Parathyroid adenoma (tissue), 2 donors: Measurements from ENCODE around the gene PCED1B.
A peak's percentile ranks its signal among the peaks of the same experiment; 100 is the strongest.

ENCODE experiments used
- H2AFZ ChIP-seq: fragments of 300-600 bp; sonication (generic); one replicate; pipeline ENCODE4 v1.7.0; 2017; ENCODE audit warnings: antibody characterized with exemption, mild to moderate bottlenecking
- H3K27ac ChIP-seq: fragments of 300-600 bp; sonication (generic); one replicate; pipeline ENCODE4 v1.7.0; 2017
- H3K27me3 ChIP-seq: fragments of 300-600 bp; sonication (generic); one replicate; pipeline ENCODE4 v1.7.0; 2017; ENCODE audit warnings: low read length; ENCODE audit not compliant: control insufficient read depth, insufficient read depth
- H3K36me3 ChIP-seq: fragments of 300-600 bp; sonication (generic); one replicate; pipeline ENCODE4 v1.7.0; 2017; ENCODE audit warnings: low read length; ENCODE audit not compliant: control insufficient read depth, insufficient read depth
- H3K4me1 ChIP-seq: fragments of 300-600 bp; sonication (generic); one replicate; pipeline ENCODE4 v1.7.0; 2017; ENCODE audit warnings: control low read depth
- H3K4me2 ChIP-seq: fragments of 300-600 bp; sonication (generic); one replicate; pipeline ENCODE4 v1.7.0; 2017; ENCODE audit warnings: low read length
- H3K4me3 ChIP-seq: fragments of 300-600 bp; sonication (generic); one replicate; pipeline ENCODE4 v1.7.0; 2017; ENCODE audit warnings: low read depth, low read length
- H3K79me2 ChIP-seq: fragments of 300-600 bp; sonication (generic); one replicate; pipeline ENCODE4 v1.7.0; 2017; ENCODE audit warnings: control low read depth
- H3K9ac ChIP-seq: fragments of 300-600 bp; sonication (generic); one replicate; pipeline ENCODE4 v1.7.0; 2017; ENCODE audit warnings: mild to moderate bottlenecking
- H3K9me3 ChIP-seq: fragments of 300-600 bp; sonication (generic); one replicate; pipeline ENCODE4 v1.7.0; 2017; ENCODE audit warnings: low read length; ENCODE audit not compliant: control insufficient read depth
- TF ChIP-seq, protein P1 (sequence below): fragments of 300-600 bp; sonication (generic); IDR thresholded peaks from one replicate; pipeline ENCODE4 v1.7.0; 2017; ENCODE audit warnings: antibody characterized with exemption, mild to moderate bottlenecking
- donor health status: primary hyperparathyroidism.

PCED1B gene

DNA sequence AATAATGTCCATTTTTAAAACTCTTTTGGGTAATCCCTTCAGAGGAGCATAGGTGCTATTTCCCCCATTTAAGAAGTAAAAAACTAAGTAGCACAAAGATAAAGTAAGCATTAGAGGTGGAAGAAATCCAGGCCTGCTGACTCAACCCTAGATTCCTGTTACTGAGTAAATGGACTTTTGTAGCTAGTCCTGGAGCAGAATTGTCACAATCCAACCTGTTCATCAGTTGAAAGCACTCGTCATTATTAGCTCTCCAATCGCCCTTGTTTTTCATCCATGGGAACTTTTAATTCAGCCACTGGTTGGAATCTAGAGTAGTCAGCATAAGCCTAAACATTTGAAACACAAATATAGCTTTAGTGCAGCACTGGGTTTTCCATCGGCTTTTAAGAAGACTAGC lies 139.8 kb downstream of the PCED1B start:
- no peaks in the 10 kb centered on the region for H3K9me3 ChIP-seq
- no peaks in the 10 kb centered on the region for H3K79me2 ChIP-seq
- no peaks in the 10 kb centered on the region for H3K4me1 ChIP-seq
- no peak overlapping the region for H3K4me3 ChIP-seq
- H3K4me2 ChIP-seq: no peak overlapping the region
- no peak overlapping the region for H3K9ac ChIP-seq
- H3K27ac ChIP-seq: no peak overlapping the region
- no peaks in the 10 kb centered on the region for H3K36me3 ChIP-seq
- TF ChIP-seq, protein P1, sequence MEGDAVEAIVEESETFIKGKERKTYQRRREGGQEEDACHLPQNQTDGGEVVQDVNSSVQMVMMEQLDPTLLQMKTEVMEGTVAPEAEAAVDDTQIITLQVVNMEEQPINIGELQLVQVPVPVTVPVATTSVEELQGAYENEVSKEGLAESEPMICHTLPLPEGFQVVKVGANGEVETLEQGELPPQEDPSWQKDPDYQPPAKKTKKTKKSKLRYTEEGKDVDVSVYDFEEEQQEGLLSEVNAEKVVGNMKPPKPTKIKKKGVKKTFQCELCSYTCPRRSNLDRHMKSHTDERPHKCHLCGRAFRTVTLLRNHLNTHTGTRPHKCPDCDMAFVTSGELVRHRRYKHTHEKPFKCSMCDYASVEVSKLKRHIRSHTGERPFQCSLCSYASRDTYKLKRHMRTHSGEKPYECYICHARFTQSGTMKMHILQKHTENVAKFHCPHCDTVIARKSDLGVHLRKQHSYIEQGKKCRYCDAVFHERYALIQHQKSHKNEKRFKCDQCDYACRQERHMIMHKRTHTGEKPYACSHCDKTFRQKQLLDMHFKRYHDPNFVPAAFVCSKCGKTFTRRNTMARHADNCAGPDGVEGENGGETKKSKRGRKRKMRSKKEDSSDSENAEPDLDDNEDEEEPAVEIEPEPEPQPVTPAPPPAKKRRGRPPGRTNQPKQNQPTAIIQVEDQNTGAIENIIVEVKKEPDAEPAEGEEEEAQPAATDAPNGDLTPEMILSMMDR: no peak
- H3K27me3 ChIP-seq: no peaks in the 10 kb centered on the region
- H2AFZ ChIP-seq: no peak overlapping the region

DNA sequence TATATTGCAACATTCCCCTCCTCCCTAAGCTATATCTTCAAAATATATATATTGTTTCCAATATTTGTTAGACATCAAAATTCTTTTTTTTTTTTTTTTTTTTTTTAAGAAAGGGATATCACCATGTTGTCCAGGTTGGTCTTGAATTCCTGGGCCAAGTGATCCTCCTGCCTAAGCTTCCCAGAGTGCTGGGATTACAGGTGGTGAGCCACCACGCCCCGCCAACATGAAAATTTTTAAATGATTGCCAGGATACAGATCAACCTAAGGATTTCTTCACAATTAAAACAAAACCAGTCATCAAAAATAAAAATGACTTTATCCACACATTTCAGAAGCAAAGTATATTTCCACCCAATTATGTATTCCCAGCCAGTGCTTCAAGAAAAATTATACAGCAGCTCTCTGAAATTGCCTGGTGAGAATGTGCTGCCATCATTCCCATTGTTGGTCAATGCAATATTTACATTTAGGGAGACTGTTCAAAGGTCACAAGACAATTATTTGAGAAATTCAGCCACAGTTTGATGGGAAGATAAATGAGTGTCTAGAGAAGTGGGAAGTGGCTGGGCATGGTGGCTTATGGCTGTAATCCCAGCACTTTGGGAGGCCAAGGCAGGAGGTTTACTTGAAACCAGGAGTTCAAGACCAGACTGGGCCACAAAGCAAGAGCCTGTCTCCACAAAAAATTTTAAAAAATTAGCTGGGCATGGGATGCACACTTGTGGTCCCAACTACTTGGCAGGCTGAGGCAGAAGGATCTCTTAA lies 142.0 kb downstream of the PCED1B start:
- no peaks in the 10 kb centered on the region for H3K27me3 ChIP-seq
- no peaks in the 10 kb centered on the region for H3K4me1 ChIP-seq
- no peak overlapping the region for H3K4me2 ChIP-seq
- no peaks in the 10 kb centered on the region for H3K36me3 ChIP-seq
- H3K9ac ChIP-seq: no peak overlapping the region
- H3K79me2 ChIP-seq: no peaks in the 10 kb centered on the region
- H3K9me3 ChIP-seq: no peaks in the 10 kb centered on the region
- H3K27ac ChIP-seq: no peak overlapping the region
- no peak overlapping the region for H2AFZ ChIP-seq
- TF ChIP-seq, protein P1: no peak
- no peak overlapping the region for H3K4me3 ChIP-seq

DNA sequence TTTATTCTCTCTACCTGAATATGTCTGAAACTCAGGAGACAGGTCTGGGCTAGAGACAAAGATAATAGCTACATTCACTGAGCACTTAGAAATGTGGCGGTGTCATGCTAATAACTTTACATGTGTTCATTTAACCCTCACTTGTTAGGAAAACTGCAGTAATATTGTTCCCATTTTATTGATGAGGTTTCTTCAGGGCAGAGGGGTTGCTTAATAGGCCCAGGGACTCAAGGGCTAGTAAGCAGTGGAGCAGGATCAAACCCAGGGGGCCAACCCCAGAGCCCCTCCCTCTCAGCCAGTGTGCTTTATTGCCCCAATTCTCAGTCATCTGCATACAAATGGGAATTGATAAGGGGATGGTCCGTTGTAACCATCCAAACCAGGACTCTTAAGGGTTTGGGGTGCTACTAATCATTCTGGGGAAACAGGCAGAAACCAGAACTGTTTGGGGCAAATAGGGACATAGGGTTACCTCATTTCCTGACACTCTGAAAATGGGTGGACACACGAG lies 143.2 kb downstream of the PCED1B start:
- Histone ChIP-seq H3K9ac (no peak overlapping the region), H3K79me2 (no peaks in the 10 kb centered on the region), H3K27ac (no peak overlapping the region), H3K4me1 (no peaks in the 10 kb centered on the region), H2AFZ (peak overlapping the region; percentile 47), H3K4me3 (no peak overlapping the region), H3K27me3 (no peaks in the 10 kb centered on the region), H3K9me3 (no peaks in the 10 kb centered on the region), H3K4me2 (no peak overlapping the region), H3K36me3 (no peaks in the 10 kb centered on the region)
- TF ChIP-seq, protein P1: no peak

GRCh38 chr12:47223031-47223847 lies 143.8 kb downstream of the PCED1B start:
- no peak overlapping the region for H3K4me3 ChIP-seq

More at GRCh38 chr12:47223031-47223847, 143.8 kb downstream of the PCED1B start:
- H3K4me1 ChIP-seq: no peaks in the 10 kb centered on the region
- H3K27ac ChIP-seq: no peak overlapping the region
- no peaks in the 10 kb centered on the region for H3K9me3 ChIP-seq
- H3K9ac ChIP-seq: no peak overlapping the region
- no peak overlapping the region for H3K4me2 ChIP-seq
- no peaks in the 10 kb centered on the region for H3K79me2 ChIP-seq
- peak overlapping the region; percentile 47 for H2AFZ ChIP-seq
- no peaks in the 10 kb centered on the region for H3K27me3 ChIP-seq
- H3K36me3 ChIP-seq: no peaks in the 10 kb centered on the region
- TF ChIP-seq, protein P1: no peak
